ENCODE data around the gene KRT15. TPM values are rescaled to one million over a fixed set of nuclear protein-coding genes. Genes with fewer than 3 reads are reported as not detected.

KRT15 gene
- total and polyA plus RNA-seq, 7 donors, result 5.4 to 10.3 (median 9.2) TPM; not detected in 4

GRCh38 chr17:41534899-41535546 is 16.3 kb upstream of the KRT15 start:
- Histone ChIP-seq H3K9me3 (no peaks in the 10 kb centered on the region), H3K4me3 (no peak overlapping the region), H3K27me3 (peaks cover 0 to 13% (median 12%) of the 10 kb centered on the region in 3 donors), H3K27ac (no peak overlapping the region), H3K36me3 (no peaks in the 10 kb centered on the region), H3K4me1 (no peaks in the 10 kb centered on the region)
- 77 to 80% methylated on average over 7 of the region's 7 CpGs for WGBS, 2 donors
- intact Hi-C loops (cut with DNase I), result no loop called here
- DNase-seq, result no peak
- TF ChIP-seq CTCF (IDR thresholded peaks at IDR 0.05) (no peak), POLR2A (IDR thresholded peaks at IDR 0.05) (no peak), POLR2AphosphoS5 (IDR thresholded peaks at IDR 0.05) (no peak), EP300 (IDR thresholded peaks at IDR 0.05) (no peak)

- Histone ChIP-seq H3K27ac (no peak overlapping the region), H3K36me3 (no peaks in the 10 kb centered on the region), H3K4me1 (no peaks in the 10 kb centered on the region), H3K27me3 (peaks cover 6 to 27% (median 25%) of the 10 kb centered on the region in 3 donors), H3K4me3 (no peak overlapping the region), H3K9me3 (no peaks in the 10 kb centered on the region)
- intact Hi-C loops (cut with DNase I), result no loop called here
- no peak for TF ChIP-seq EP300 (IDR thresholded peaks at IDR 0.05)
- TF ChIP-seq POLR2AphosphoS5 (IDR thresholded peaks at IDR 0.05), result no peak
- no peak for TF ChIP-seq CTCF (IDR thresholded peaks at IDR 0.05)
- no peak for TF ChIP-seq POLR2A (IDR thresholded peaks at IDR 0.05)
- WGBS, 2 donors, result 87 to 90% methylated on average over 7 of the region's 7 CpGs
- DNase-seq, result no peak
These were observed 14.9 kb upstream of the KRT15 start for GRCh38 chr17:41533613-41534012.

- Histone ChIP-seq H3K27ac (no peak overlapping the region), H3K9me3 (no peaks in the 10 kb centered on the region), H3K36me3 (no peaks in the 10 kb centered on the region), H3K4me3 (no peak overlapping the region), H3K27me3 (peaks cover 6 to 32% (median 30%) of the 10 kb centered on the region in 3 donors), H3K4me1 (peaks cover 0 to 4% (median 3%) of the 10 kb centered on the region in 4 donors)
- no peak for TF ChIP-seq CTCF (IDR thresholded peaks at IDR 0.05)
- no peak for TF ChIP-seq EP300 (IDR thresholded peaks at IDR 0.05)
- TF ChIP-seq POLR2A (IDR thresholded peaks at IDR 0.05), result no peak
- TF ChIP-seq POLR2AphosphoS5 (IDR thresholded peaks at IDR 0.05), result no peak
- DNase-seq, result no peak
- 78 to 80% methylated on average over 9 of the region's 9 CpGs for WGBS, 2 donors
- intact Hi-C loops (cut with DNase I), result no loop called here
These were observed 14.4 kb upstream of the KRT15 start for GRCh38 chr17:41532947-41533570.

GRCh38 chr17:41531993-41532392 is 13.3 kb upstream of the KRT15 start:
- intact Hi-C loops (cut with DNase I), result no loop called here
- WGBS, 2 donors, result 56 to 65% methylated on average over 1 of the region's 1 CpG
- Histone ChIP-seq H3K9me3 (no peaks in the 10 kb centered on the region), H3K27me3 (peaks cover 13 to 43% (median 41%) of the 10 kb centered on the region in 3 donors), H3K4me3 (no peak overlapping the region), H3K27ac (no peak overlapping the region), H3K36me3 (no peaks in the 10 kb centered on the region), H3K4me1 (peaks cover 0 to 14% (median 9%) of the 10 kb centered on the region in 4 donors)
- DNase-seq, result no peak
- TF ChIP-seq EP300 (IDR thresholded peaks at IDR 0.05), result no peak
- no peak for TF ChIP-seq POLR2A (IDR thresholded peaks at IDR 0.05)
- TF ChIP-seq POLR2AphosphoS5 (IDR thresholded peaks at IDR 0.05), result no peak
- no peak for TF ChIP-seq CTCF (IDR thresholded peaks at IDR 0.05)
